WI38 (cell line): ENCODE measurements around the gene DNAAF8.

Experiments
- H3K4me3 ChIP-seq: 2 replicates; pipeline ENCODE4 v1.5.1; 2011; ENCODE audit warnings: low read depth, mild to moderate bottlenecking, control low read depth, low read length
- TF ChIP-seq, protein P1 (sequence below): IDR thresholded peaks from 2 replicates; pipeline ENCODE4 v1.5.1; 2012; ENCODE audit warnings: low read depth, mild to moderate bottlenecking, control low read depth, low read length

The DNAAF8 gene

DNA sequence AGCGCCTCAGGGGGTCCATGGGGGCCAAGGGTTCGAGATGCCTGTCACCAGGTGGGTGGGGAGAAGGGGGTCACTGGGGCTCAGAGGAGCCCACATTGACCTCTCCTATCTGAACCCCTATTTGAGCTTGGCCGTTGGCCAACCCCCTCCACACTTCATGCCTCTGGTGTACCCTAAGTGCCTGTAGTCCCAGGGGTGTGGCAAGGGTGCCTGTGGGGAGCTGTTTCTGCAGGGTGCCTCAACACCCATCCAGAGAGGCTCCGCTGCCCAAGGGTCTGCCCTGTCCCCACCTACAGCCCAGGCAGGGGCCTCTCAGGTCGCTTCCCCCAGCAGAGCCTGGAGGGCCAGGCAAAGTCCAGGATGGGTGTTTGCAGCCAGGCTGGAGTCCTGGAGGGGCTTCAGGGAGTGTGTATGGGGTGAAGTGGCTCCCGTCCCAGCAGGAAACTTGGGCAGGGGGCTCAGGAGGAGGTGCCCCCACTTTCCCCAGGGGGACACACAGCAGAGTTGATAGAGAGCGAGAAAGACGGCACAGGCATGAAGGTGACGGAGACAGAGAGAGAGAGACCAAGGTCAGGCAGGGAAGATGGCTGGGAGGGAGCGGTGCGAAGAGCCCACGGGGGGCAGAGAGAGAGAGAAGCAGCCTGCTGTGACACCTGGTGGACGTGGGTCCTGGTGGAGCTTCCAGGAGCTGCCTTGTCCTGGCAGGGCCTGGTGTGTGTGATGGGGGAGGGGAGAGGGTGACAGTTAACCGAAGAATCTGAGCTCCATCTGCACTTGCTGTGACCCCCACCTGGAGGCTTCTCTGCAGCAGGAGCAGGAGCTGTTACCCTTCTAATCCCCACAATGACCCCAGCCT is 53.5 kb downstream of the DNAAF8 start, which contains the start of gene SEPTIN12:
Gene SEPTIN12, minus strand, starts transcription at position 719 of the 856 bp plus-strand sequence. Its CDS starts 700 bp downstream, at position 19.
- TF ChIP-seq, protein P1, sequence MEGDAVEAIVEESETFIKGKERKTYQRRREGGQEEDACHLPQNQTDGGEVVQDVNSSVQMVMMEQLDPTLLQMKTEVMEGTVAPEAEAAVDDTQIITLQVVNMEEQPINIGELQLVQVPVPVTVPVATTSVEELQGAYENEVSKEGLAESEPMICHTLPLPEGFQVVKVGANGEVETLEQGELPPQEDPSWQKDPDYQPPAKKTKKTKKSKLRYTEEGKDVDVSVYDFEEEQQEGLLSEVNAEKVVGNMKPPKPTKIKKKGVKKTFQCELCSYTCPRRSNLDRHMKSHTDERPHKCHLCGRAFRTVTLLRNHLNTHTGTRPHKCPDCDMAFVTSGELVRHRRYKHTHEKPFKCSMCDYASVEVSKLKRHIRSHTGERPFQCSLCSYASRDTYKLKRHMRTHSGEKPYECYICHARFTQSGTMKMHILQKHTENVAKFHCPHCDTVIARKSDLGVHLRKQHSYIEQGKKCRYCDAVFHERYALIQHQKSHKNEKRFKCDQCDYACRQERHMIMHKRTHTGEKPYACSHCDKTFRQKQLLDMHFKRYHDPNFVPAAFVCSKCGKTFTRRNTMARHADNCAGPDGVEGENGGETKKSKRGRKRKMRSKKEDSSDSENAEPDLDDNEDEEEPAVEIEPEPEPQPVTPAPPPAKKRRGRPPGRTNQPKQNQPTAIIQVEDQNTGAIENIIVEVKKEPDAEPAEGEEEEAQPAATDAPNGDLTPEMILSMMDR: no peak
- no peak within 1 kb of the TSS for H3K4me3 ChIP-seq

DNA sequence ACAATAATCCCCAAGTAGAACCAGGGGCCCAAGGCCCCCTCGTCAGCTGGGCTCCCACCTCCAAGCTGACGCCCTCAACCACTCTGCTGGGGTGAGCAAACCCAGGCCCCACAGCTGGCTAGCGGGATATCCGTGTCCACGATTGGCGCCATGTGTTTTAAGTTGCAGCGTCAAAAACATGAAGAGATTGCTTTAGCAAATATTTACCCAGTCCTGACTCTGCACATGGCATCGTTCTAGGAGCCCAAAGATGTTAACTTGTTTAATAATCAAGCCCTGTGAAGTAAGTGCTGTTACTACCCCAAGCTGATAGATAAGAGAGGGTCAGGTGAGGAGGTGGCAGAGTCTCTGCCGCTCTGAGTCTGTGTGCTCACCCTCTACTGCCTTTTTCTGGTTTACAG is 54.2 kb downstream of the DNAAF8 start:
- no peak overlapping the region for H3K4me3 ChIP-seq
- TF ChIP-seq, protein P1: no peak

DNA sequence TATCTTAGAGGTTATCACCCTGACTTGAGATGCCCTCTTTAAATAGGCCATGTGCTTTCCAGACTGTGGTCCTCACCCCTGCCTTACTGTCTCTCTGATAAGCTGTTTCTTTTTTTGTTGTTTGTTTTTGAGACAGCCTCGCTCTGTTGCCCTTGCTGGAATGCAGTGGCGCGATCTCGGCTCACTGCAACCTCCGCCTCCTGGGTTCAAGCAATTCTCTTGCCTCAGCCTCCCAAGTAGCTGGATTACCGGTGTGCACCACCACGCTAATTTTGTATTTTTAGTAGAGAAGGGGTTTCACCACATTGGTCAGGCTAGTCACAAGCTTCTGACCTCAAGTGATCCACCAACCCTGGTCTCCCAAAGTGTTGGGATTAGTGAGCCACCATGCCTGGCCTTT is 54.6 kb downstream of the DNAAF8 start:
- TF ChIP-seq, protein P1: no peak
- H3K4me3 ChIP-seq: no peak overlapping the region

DNA sequence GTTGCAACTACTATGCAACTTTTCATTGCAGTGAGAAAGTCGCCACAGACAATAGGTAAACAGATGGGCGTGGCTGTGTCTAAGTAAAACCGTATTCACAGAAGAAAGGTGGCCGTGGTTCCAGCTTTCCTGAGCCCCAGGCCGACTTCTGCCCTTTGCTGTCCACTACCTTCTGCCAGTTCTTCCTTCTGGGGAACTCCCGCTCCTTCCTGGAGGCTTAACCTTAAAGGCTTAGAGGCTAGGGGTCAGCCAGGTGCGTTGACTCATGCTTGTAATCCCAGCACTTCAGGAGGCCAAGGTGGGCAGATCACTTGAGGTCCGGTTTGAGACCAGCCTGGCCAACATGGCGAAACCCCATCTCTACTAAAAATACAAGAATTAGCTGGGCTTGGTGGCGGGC is 55.9 kb downstream of the DNAAF8 start:
- TF ChIP-seq, protein P1: no peak
- no peak overlapping the region for H3K4me3 ChIP-seq

DNA sequence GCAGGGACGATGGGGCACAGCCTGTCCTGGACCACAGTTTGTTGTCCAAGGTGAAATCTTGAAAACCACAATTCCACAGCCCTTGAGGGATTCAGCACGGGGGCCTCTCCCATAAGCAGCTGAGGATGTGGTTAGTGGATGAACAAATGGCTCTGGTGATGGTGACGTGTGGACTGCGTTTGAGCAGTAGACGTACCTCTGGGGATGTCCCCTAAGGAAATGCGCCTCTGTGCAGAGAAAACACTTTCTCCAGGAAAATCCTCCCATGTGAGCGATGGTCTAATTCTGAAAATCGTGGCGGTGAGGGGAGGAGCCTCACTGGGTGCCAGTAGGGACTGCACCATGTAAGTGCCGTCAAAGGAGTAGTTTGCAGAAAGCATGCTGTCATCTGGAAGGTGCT is 56.5 kb downstream of the DNAAF8 start:
- TF ChIP-seq, protein P1: no peak
- H3K4me3 ChIP-seq: no peak overlapping the region

DNA sequence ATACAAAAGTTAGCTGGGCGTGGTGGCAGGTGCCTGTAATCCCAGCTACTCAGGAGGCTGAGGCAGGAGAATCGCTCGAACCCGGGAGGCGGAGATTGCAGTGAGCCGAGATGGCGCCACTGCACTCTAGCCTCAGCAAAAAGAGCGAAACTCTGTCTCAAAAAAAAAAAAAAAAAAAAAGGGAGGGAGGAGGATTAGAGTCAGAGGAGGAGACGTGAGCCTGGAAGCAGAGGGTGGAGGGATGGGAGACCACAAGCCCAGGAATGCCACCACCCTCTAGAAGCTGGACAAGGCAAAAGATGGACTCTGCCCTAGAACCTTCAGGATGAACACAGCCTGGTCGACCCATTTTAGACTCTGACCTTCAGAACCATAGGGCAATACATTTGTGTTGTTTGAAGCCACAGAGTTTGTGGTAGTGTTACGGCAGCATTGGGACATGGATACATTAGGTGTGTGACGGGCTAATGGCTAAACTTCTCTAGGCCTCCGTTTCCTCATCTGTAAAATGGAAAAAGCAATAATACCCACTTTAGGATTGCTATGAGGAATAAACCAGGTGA is 58.7 kb downstream of the DNAAF8 start:
- TF ChIP-seq, protein P1: no peak
- H3K4me3 ChIP-seq: no peak overlapping the region

DNA sequence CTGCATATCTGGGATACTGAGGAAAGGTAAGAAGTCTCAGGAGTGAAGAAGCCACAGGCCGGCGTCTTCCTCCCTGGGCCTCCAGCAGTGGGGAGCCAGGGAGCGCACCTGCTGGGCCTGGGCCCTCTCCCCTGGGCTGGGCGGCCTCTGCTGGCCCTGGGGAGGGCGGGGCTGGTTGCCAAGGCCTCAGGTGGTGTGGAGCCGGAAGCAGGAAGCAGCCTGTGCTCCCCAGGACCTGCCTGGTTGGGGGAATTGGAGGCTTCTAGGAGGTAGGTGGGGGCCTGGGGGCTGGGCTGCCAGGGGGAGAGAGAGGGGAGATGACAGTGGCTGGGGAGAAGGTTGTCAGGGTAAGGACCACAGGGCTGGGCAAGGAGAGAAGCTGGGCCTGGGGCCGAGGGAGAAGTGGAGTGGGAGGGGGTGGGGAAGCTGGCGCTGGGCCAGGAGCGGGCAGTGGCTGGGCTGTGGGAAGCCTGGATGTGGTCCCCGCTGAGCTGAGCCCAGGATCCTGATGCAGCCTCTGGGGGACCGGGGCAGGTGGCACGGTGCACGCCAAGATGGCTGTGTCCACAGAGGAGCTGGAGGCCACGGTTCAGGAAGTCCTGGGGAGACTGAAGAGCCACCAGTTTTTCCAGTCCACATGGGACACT is 61.0 kb downstream of the DNAAF8 start, which contains the start of gene SMIM22:
Gene SMIM22, plus strand, starts transcription at position 189 of the 647 bp plus-strand sequence. Its CDS starts 366 bp downstream, at position 555.
- TF ChIP-seq, protein P1: no peak
- no peak within 1 kb of the TSS for H3K4me3 ChIP-seq
